ENCODE results near the gene NOL9.

DNA sequence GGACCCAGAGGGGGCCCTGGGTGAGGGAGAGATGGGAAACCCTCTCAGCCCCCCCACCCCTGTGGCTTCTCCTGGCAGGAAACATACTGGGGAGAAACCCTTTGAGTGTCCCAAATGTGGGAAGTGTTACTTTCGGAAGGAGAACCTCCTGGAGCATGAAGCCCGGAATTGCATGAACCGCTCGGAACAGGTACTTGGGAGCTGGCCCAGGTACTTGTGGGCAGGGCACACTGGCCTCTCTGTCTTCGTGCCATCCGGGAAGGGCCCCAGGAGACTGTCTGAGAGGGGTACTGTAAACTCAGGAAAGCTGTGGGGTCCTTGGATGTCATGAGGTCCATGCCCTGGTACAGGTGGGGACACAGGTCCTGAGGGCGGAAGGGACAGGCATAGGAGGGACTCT, 31.5 kb upstream of the NOL9 start:
- TF ChIP-seq, protein P1, sequence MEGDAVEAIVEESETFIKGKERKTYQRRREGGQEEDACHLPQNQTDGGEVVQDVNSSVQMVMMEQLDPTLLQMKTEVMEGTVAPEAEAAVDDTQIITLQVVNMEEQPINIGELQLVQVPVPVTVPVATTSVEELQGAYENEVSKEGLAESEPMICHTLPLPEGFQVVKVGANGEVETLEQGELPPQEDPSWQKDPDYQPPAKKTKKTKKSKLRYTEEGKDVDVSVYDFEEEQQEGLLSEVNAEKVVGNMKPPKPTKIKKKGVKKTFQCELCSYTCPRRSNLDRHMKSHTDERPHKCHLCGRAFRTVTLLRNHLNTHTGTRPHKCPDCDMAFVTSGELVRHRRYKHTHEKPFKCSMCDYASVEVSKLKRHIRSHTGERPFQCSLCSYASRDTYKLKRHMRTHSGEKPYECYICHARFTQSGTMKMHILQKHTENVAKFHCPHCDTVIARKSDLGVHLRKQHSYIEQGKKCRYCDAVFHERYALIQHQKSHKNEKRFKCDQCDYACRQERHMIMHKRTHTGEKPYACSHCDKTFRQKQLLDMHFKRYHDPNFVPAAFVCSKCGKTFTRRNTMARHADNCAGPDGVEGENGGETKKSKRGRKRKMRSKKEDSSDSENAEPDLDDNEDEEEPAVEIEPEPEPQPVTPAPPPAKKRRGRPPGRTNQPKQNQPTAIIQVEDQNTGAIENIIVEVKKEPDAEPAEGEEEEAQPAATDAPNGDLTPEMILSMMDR (IDR thresholded peaks at IDR 0.05): no peak
- TF ChIP-seq POLR2AphosphoS5 (IDR thresholded peaks at IDR 0.05): no peak
